Stimulated activated CD8-positive, alpha-beta memory T cell treated with anti-CD3 and anti-CD28 coated beads, Interleukin-15, amount 100 ng/mL, for 4 hours (primary cell): ENCODE data around the gene ARHGDIA.
A peak's percentile ranks its signal among the peaks of the same experiment; 100 is the strongest.

Experiments used
- DNase-seq, 2 donors: peaks; one replicate each; pipeline ENCODE4 v3.0.0-alpha.2; 2020; ENCODE audit warnings: low read depth in 2 of 2

The ARHGDIA gene

DNA sequence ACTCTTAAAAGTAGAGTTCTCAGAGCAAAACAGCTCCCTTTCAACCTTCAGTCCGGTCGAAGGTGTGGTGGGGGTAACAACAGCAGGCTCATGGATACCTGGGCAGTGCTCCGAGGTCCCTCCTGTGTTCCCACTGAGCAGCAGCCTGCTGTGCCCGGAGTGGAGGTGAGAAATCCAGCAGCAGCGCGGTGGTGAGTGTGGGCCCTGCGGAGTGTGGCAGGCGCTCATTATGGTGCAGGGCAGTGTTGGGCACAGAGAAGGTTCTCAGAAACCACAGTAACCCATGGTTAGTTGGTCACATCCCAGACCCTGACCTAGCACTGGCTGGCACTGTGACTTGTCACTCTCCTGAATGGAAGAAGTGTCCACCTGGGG is 5.8 kb downstream of the ARHGDIA start:
- no peak for DNase-seq

DNA sequence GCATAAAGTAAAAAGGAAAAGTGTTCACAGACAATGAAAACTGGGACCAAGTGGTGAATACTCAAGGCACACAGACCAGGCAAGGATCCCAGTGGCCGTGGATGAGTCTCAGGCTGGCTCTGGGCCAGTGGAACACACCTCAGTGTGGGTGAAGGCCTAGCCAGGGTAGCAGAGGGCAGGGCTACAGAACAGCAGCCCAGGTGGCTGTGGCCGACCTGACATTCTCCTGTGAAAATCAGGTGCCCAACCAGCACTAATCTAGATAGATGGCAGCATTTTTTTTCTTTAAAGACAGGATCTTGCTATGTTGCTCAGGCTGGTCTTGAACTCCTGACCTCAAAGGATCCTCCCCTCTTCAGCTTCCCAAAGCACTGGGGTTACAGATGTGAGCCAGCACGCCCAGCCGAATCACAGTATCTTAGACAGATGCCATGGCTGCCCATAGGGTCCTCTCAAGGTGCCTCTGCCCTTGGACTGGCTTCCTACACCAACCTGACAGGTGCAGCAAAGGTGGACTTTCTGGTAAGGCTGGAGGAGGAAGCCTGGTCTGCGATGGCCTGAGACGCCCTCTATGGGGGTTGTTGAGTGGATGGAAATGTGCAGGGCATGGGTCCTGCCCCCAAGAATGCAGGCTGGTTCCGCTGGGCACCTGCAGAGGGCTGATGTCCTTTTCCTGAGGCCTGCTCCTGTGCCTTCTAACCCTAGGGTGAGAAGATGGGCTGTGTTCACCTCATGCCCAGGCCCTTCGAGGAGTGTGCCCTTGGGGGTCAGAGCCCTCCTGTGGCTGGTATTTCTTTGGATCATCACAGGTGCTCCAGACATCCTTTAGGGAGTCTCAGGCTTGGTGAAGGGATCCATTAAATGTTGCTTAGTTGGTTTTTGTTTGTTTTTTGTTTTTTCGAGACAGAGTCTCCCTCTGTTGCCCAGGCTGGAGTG is 7.0 kb downstream of the ARHGDIA start:
- DNase-seq: no peak

DNA sequence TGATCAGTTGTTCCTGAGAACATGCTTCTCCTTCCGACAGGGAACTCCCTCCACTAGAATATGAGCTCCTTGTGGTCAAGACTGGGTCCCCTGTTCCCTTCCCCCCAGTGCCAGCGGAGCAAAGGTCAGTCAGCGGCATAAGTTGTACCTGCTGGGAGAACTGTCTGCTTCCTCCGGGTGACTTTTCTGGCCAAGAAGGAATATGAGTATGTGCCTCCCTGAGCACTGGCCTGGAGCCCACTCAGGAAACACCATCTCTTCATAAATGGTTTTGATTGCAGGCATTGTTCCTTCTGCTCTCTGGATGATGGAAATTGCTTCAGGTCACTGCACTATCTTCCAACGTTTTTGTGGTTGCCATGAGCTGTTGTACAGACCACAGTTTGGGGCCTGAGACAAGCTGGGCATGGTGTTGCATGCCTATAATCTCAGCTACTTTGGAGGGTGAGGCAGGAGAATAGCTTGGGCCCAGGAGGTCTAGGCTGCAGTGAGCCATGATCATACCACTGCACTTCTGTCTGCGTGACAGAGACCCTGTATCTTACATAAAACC is 7.9 kb downstream of the ARHGDIA start:
- DNase-seq: no peak

DNA sequence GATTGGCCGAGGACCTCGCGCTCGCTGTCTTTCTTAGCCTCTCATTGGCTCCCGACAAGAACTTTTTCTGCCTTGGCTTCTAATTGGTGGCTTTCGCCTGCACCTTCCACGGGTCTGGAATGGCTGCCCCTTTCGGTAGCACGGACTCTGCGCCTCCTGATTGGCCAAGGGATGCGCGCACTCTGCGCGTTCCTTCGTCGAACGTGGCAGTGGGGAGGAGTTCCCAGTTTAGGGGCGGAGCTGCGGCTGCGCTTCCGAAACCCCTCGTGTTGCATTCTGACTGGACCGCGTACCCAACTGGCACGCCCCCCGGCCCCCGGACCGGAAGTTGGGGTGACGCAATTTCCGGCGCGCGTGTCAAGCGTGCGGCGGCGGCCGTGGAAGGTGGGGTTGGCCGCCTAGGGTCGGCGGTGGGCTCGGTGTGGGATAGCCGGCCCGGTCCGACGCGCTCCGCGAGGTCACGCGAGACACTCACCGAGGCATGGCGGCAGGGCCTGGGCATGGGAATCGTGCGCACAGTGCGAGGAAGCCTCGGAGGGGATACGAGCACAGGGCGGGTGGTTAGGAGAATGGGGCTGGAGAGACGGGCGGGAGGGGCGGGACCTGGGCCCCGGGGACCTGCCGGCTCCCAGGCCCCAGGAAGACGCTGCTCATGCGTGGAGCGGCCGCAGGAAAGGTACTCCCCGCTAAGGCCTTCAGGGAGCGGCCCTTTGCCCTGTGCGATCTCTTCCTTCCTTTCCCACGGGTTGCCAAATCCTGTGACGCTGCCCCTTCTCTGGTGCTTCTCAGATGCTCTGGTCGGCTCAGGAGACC is 10.2 kb downstream of the ARHGDIA start:
- peak; percentile 97 to 99 for DNase-seq

DNA sequence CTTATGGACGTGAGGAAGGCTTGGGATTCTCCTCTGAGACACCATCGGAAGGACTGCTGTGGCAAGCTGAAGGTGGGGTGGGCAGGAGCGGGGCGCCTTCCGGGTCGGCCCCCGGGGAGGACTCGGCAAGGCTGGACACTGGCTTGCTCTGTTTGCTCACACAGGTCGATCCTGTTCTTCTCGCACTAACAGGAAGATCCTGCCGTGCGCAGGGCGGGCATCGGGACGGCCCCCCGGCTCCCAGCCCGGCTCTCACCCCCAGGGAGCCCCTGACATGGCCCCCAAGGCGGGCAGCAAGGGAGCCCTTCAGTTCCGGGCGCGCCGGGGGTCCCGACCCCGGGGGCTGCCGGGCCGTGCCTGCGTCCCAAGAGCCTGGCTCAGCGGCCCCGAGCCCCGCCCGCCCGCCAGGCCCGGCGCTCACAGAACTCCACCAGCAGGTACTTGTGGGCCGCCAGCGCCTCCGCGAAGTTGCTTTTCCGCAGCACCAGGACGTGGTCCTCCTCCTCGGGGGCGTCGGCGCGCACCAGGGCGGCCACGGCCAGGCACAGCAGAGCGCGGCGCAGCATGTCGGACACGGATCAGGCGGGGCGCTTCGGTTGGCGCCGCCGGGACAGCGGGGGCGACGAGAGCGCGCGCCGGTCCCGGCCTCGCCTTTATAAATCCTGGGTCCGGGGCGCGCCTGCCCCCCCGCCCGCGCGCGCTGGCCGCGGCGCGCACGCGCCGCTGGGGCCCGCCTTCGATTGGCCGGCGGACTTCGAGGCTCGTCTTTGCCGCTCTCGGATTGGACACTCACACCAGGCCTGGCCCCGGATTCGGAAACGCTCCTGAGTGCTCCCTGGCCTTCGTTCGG is 11.0 kb downstream of the ARHGDIA start, which contains the start of gene P4HB:
Gene P4HB (minus strand): TSS at position 630 of the 850 bp plus-strand sequence. CDS start 64 bp downstream, at position 566.
- no peak for DNase-seq

DNA sequence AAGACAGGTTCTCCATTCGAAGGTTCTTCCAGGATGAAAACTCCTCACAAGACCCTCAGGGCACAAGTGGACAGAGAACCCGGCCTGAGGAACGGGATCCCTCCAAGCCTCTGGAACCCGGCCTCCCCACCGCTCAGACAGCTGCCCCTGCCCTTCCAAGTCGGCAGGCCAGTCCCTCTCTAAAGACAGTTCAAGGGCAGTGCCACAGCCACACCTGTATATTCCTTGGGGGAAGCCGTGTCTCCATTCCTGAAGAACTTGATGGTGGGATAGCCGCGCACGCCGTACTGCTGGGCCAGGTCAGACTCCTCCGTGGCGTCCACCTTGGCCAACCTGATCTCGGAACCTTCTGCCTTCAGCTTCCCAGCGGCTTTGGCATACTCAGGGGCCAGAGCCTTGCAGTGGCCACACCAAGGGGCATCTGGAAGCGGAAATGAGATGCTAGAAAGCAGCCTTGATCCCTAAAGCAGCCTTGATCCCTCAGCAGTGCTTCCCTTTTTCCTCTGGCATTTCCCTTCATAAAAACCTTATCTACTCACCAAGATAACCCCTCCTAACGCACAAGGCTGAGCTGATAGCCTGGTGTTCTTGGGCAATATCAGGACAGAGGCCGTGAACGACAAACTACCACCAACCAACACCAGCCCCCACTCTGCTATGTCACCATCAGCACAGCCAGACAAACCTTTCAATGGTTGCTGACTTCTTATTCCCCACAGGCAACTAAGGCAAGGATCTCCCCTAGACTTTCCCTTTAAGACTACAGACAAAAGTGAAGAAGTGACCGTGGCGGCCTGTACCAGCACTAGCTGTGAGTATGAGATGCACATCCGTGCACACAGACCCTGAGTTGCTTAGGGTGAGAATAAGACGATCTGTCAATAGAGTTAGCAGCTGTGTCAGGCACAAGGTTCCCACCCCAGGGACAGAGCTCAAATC is 11.9 kb downstream of the ARHGDIA start:
- DNase-seq: no peak

DNA sequence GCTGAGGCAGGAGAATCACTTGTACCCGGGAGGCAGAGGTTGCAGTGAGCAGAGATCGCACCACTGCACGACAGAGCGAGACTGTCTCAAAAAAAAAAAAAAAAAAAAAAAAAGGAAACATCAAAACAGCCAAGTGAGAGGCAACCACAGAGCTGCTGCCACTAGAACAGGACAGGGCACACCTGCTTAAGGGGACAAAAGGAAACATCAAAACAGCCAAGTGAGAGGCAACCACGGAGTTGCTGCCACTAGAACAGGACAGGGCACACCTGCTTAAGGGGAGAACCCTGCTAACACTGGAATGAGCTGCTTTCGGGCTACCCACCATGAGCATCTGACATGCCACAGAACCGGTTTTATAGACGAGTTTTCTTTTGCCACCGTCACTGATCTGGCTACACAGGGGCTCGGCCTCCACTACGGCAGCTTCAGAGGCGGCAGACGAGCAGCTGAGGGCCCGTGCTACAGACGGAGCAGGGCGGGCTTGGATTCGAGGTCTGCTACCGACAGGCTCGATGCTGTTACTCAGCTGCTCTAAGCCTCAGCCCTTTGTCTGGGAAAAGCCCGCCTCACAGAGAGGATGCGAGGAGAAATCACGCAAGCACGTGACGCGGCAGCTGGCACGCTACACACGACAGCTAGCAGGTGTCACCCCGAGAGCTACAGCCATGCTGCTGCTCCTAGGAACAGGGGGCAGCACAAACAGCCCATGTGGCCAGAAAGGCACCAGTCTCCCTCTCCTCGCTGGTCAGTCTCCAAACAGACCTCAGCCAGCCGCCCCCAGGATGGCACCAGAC is 12.8 kb downstream of the ARHGDIA start:
- DNase-seq: no peak

DNA sequence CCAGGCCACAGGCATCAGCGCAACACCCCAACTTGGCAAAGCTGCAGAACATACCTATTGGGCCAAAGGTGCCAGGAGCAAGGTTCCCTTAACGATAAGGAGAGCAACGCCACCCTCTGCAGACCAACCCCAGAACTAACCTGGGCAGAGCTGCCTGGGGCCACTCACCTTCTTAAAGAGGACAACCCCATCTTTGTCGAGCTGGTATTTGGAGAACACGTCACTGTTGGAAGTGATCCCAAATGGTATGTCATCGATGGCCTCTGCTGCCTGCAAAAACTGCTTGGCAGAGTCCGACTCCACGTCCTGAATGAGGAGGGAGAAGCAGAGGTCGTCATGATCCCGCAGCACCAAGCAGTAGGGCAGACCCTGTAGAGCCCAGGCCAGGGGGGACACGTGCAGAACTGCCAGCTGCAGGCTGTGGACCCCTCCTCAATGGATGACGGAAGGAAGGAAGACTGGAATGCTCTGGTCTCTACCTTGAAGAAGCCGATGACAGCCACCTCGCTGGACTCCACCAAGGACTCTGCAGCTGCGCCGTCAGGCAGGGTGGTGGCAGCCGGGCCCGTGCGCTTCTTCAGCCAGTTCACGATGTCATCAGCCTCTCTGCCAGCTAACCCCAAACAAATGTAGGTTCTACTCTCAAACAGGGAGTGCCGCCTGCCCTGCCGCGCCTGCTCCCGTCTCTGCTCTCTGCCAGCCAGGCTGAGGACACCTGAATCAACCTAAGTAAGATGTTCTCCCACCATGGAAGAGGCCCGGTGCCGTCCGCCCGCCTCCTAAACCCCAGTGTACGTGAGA is 16.0 kb downstream of the ARHGDIA start:
- DNase-seq: no peak

DNA sequence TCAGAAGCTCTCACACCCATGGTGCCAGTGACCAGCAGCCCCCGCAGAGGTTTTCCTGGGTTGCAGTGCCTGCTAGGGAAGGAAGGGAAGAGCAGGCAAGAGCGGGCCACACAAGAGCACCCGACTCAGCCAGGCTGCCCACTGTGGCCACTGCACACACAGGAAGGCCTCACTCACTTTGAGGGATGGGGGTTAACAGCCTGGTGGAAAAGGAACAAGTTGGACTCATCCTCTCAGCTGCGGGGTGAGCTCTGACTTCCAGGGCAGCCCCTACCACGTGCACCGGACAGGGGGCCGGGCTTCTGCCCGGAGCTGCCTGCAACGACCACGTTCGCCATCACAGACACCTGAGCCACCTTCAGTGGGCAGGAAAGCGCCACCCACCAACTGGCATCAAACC is 18.9 kb downstream of the ARHGDIA start:
- no peak for DNase-seq

DNA sequence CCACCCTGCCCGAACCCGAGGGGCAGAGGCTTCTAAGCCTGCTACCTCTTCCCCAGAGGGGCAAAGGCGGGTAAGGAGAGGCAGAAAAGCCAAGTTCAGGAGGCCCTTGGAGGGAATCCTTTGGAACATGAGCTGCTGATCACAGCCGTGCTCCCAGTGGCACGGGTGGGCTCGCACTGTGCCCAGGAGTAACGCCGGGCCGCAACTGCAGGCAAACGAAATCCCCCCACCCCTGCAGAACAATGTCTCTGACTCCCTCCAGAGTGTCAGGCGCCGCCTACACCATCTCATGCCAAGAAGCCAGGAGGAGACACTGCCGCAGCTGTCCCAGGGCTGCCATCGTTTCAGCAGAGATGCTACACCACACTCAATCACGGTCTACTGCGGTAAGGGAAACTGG is 19.7 kb downstream of the ARHGDIA start:
- no peak for DNase-seq

DNA sequence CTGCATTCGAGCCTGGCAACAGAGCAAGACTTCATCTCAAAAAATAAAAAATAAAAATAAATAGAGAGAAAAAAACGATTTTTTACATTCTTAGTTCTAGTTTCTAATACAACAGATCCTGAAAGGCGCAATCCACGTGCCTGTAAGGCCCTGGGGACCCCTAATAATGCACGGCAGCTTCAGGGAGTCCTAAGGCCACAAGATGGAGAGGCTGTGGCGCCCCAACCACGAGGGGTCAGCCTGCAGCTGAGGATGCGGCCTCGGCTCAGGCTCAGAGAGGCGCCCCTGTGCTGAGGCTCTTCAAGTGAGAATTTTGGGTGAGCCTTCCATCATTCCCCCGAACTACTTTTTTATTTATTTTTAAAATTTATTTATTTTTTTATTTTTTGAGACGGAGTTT is 21.7 kb downstream of the ARHGDIA start:
- no peak for DNase-seq

DNA sequence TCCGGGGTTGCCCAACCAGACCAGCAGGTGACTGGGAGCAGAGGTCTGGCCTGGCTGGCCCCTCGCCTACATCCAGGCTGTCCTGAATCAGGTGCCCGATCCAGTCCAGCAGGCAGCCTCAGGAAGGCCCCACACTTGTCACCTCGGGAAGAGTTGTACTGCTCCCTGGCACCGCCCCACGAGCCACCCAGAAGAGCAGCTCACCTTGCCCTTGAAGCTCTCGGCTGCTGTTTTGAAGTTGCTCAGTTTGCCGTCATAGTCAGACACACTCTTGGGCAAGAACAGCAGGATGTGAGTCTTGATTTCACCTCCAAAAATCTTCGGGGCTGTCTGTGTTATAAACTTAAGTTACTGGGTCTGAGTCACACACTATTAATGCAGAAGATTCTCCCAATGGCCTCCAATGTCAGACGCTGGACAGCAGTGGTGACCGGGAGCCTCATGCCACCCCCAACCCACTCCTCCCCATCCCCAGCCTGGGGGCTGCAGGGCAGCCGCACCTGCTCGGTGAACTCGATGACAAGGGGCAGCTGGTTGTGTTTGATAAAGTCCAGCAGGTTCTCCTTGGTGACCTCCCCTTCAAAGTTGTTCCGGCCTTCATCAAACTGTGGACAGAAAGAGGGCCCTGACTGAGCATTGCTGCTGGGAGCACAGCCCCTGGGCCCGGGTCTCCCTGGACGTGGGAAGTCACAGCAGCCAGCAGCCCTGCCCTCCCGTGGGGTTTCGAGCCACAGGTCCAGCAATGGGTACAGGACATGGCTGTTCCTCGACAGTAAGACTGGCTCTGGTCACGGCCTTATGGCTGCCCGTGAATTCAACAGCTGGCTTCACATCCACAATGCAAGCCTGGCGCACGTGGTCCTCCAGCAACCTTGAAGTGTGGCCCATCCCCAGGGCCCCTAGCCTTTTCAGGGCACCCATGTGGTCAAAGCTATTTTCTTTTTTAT is 24.1 kb downstream of the ARHGDIA start:
- no peak for DNase-seq

DNA sequence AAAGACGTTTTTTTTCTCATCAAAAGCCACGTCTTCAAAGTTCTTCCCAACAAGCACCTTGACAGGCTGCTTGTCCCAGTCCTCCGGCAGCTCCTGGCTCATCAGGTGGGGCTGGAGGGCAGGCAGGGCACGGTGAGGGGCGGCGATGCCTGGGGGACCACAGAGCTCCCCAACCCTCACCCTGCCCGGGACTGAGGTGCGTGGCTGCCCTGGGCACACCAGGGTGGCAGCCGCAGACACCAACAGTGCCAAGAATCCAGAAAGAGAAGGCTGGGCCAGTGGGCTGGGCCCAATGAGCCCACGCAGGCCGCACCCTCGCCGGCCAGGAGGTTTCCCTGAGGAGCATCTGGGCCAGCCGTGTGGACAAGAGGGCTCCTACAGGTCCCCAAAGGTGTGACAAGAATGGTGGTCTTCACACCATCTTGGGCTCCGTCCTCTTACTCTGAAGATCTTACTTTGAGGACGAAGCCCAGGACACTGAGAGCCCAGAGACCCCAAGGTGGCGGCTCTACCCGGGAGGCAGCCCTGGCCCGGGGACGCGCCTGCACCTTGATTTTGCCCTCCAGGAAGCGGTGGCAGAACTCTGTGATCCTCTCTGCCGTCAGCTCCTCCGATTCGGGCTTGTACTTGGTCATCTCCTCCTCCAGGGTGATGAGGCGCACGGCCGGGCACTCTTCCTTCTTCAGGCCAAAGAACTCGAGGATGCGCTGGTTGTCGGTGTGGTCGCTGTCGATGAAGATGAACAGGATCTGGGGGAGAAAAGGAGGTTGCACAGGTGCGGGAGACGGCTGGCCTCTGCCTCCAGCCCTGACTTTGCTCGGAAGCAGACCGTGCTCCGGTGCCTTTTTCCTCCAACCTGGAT is 25.0 kb downstream of the ARHGDIA start:
- DNase-seq: no peak

DNA sequence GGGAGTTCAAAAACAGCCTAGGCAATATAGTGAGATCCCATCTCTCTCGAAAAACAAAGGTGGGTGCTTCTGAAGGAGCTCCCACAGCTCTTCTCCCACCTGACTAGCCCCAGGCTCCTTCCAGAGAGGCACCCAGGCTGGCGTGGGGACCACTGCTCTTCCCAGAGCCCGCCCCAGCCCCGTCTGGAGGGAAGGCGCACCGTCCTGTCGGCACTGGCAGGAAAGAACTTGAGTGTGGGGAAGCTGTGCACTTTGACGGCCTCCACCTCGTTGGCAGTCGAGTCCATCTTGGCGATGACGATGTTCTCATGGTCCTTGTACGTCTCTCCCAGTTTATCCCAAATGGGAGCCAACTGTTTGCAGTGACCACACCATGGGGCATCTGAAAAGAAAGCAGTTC is 25.8 kb downstream of the ARHGDIA start:
- no peak for DNase-seq

DNA sequence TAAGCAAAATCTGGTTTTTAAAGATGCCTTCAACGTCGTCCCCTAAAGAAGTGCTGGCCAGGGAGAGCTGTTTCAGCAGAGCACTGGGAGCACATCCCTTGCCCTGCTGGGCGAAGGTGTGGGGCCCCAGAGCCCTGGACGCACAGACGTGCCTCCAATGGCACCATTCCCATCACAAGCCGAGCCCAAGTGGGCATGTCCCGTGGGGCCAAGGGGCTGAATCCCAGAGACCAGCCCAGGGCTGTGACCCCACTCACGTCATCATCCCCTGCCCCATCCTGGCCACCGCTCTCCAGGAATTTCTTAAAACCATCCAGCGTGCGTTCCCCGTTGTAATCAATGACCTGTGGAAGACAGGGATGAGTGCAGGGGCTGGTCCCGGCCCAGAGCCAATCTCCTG is 26.2 kb downstream of the ARHGDIA start:
- DNase-seq: no peak

DNA sequence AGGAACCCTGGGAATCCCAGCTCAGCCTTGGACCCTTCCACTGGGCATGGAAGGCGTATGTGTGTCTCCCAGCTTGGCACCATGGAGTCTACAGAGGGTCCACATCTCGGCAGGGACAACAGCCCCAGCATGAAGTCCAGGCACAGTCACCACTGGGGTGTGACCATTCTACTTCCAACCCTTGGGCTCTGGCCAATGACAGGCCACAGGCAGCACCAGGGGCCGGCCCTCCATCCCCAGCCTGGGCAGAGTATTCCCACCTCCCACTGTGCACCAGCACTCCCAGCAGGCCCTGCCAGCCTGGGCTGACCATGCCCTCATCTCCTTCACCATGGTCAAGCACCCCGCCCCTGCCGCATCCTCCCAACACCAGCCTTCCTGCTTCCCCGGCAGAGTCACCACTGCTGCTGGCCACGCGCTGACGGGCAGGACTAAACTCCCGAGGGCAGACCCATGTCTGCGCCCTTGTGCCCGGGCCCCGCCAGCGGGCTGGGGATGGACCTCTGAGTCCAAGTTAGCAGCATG is 26.7 kb downstream of the ARHGDIA start:
- no peak for DNase-seq
